T-helper 2 cell treated with Interferon-gamma antibody and Interleukin-4, amounts not matched to agents 5 μg/mL and 100 μg/mL, for 36 hours (primary cell): ENCODE measurements around the gene TP63.

Experiments
- DNase-seq: peaks from one replicate; pipeline ENCODE4 v3.0.0; 2021; ENCODE audit warnings: low spot score
- H3K27ac Mint-ChIP-seq: one replicate; pipeline ENCODE4 v1.8.0; 2021; ENCODE audit warnings: mild to moderate bottlenecking, mixed read lengths
- H3K27me3 Mint-ChIP-seq: one replicate; pipeline ENCODE4 v1.8.0; 2021; ENCODE audit warnings: low read depth, mixed read lengths
- H3K36me3 Mint-ChIP-seq: one replicate; pipeline ENCODE4 v1.8.0; 2021; ENCODE audit warnings: low read depth, mixed read lengths
- H3K4me1 Mint-ChIP-seq: one replicate; pipeline ENCODE4 v1.8.0; 2021; ENCODE audit warnings: low read depth, mixed read lengths
- H3K4me3 Mint-ChIP-seq: one replicate; pipeline ENCODE4 v1.8.0; 2022; ENCODE audit warnings: mild to moderate bottlenecking, moderate library complexity, mixed read lengths
- H3K9me3 Mint-ChIP-seq: one replicate; pipeline ENCODE4 v1.8.0; 2021; ENCODE audit warnings: mixed read lengths

Gene TP63

GRCh38 chr3:189927975-189928895 is 297.0 kb downstream of the TP63 start:
- no peaks in the 10 kb centered on the region for H3K36me3 Mint-ChIP-seq
- H3K27ac Mint-ChIP-seq, result no peak overlapping the region
- H3K4me3 Mint-ChIP-seq, result no peak overlapping the region
- no peaks in the 10 kb centered on the region for H3K9me3 Mint-ChIP-seq
- DNase-seq, result peak; percentile 37
- peaks cover 4% of the 10 kb centered on the region for H3K4me1 Mint-ChIP-seq
- H3K27me3 Mint-ChIP-seq, result no peaks in the 10 kb centered on the region

GRCh38 chr3:189936201-189936945 is 305.2 kb downstream of the TP63 start:
- Mint-ChIP-seq H3K27ac (no peak overlapping the region), H3K27me3 (no peaks in the 10 kb centered on the region), H3K9me3 (peaks cover 6% of the 10 kb centered on the region), H3K36me3 (no peaks in the 10 kb centered on the region), H3K4me1 (no peaks in the 10 kb centered on the region), H3K4me3 (no peak overlapping the region)
- DNase-seq, result no peak

GRCh38 chr3:189937302-189938127 is 306.3 kb downstream of the TP63 start:
- DNase-seq, result no peak
- no peaks in the 10 kb centered on the region for H3K36me3 Mint-ChIP-seq

GRCh38 chr3:189941125-189941524 is 309.9 kb downstream of the TP63 start:
- H3K9me3 Mint-ChIP-seq, result no peaks in the 10 kb centered on the region
- H3K27me3 Mint-ChIP-seq, result no peaks in the 10 kb centered on the region
- no peak overlapping the region for H3K27ac Mint-ChIP-seq
- H3K4me1 Mint-ChIP-seq, result no peaks in the 10 kb centered on the region
- no peaks in the 10 kb centered on the region for H3K36me3 Mint-ChIP-seq
- DNase-seq, result no peak
- H3K4me3 Mint-ChIP-seq, result no peak overlapping the region

More at GRCh38 chr3:189937302-189938127, 306.3 kb downstream of the TP63 start:
- Mint-ChIP-seq H3K9me3 (peaks cover 6% of the 10 kb centered on the region), H3K27ac (no peak overlapping the region), H3K27me3 (no peaks in the 10 kb centered on the region), H3K4me3 (no peak overlapping the region), H3K4me1 (no peaks in the 10 kb centered on the region)

- Mint-ChIP-seq H3K27me3 (no peaks in the 10 kb centered on the region), H3K4me1 (no peaks in the 10 kb centered on the region), H3K36me3 (no peaks in the 10 kb centered on the region), H3K27ac (no peak overlapping the region), H3K9me3 (no peaks in the 10 kb centered on the region), H3K4me3 (no peak overlapping the region)
- DNase-seq, result no peak
These were observed 310.5 kb downstream of the TP63 start for GRCh38 chr3:189941679-189942078.

GRCh38 chr3:189942948-189943347 is 311.8 kb downstream of the TP63 start:
- H3K4me3 Mint-ChIP-seq, result no peak overlapping the region
- no peak overlapping the region for H3K27ac Mint-ChIP-seq
- H3K27me3 Mint-ChIP-seq, result no peaks in the 10 kb centered on the region
- H3K36me3 Mint-ChIP-seq, result no peaks in the 10 kb centered on the region
- H3K4me1 Mint-ChIP-seq, result no peaks in the 10 kb centered on the region
- H3K9me3 Mint-ChIP-seq, result no peaks in the 10 kb centered on the region
- DNase-seq, result no peak

GRCh38 chr3:189944285-189945145 is 313.3 kb downstream of the TP63 start:
- Mint-ChIP-seq H3K4me1 (peaks cover 3% of the 10 kb centered on the region), H3K9me3 (no peaks in the 10 kb centered on the region), H3K27me3 (no peaks in the 10 kb centered on the region), H3K27ac (no peak overlapping the region), H3K36me3 (no peaks in the 10 kb centered on the region), H3K4me3 (no peak overlapping the region)
- DNase-seq, result no peak

GRCh38 chr3:189945935-189946709 is 314.9 kb downstream of the TP63 start:
- no peak overlapping the region for H3K4me3 Mint-ChIP-seq
- H3K27ac Mint-ChIP-seq, result no peak overlapping the region
- no peaks in the 10 kb centered on the region for H3K36me3 Mint-ChIP-seq
- H3K27me3 Mint-ChIP-seq, result no peaks in the 10 kb centered on the region
- H3K4me1 Mint-ChIP-seq, result peaks cover 3% of the 10 kb centered on the region
- no peak for DNase-seq
- no peaks in the 10 kb centered on the region for H3K9me3 Mint-ChIP-seq
